Type B pancreatic cell (in vitro differentiated cells): ENCODE data around the gene KDM6A. TPM values are rescaled to one million over a fixed set of nuclear protein-coding genes. Genes with fewer than 3 reads are reported as not detected.
"Not testable (repeated sequence)": the region's sequence is repeated elsewhere in the genome, so short reads cannot be mapped to it uniquely, and the experiment has no call there.

Experiments
- DNase-seq: peaks from one replicate; pipeline ENCODE4 v3.0.0; 2021; ENCODE audit warnings: mixed read lengths; ENCODE audit not compliant: unreplicated experiment; ENCODE audit errors: extremely low spot score
- H3K27ac Mint-ChIP-seq: 2 replicates; pipeline ENCODE4 v1.8.0; 2021; ENCODE audit warnings: mild to moderate bottlenecking, mixed read lengths
- H3K27me3 Mint-ChIP-seq: 2 replicates; pipeline ENCODE4 v1.8.0; 2021; ENCODE audit warnings: mixed read lengths
- H3K36me3 Mint-ChIP-seq: 2 replicates; pipeline ENCODE4 v1.8.0; 2021; ENCODE audit warnings: mixed read lengths
- H3K4me1 Mint-ChIP-seq: one replicate; pipeline ENCODE4 v1.8.0; 2021; ENCODE audit warnings: mixed read lengths; ENCODE audit not compliant: unreplicated experiment
- H3K4me3 Mint-ChIP-seq: 2 replicates; pipeline ENCODE4 v1.8.0; 2021; ENCODE audit warnings: mild to moderate bottlenecking, mixed read lengths
- H3K9me3 Mint-ChIP-seq: 2 replicates; pipeline ENCODE4 v1.8.0; 2021; ENCODE audit warnings: mixed read lengths
- total RNA-seq: library from RNA; stranded (reverse); gene quantifications from 2 replicates; pipeline ENCODE4 v1.2.1, GENCODE V29; 2021; ENCODE audit warnings: low replicate concordance
- TF ChIP-seq, protein P1 (sequence below): fragments of 200-600 bp; sonication (generic); conservative IDR thresholded peaks from 2 replicates; pipeline ENCODE4 v1.5.0; 2021; ENCODE audit warnings: antibody characterized with exemption, mild to moderate bottlenecking

The KDM6A gene
- total RNA-seq, 1 donor from 2014 or later, result 38.1 TPM

DNA sequence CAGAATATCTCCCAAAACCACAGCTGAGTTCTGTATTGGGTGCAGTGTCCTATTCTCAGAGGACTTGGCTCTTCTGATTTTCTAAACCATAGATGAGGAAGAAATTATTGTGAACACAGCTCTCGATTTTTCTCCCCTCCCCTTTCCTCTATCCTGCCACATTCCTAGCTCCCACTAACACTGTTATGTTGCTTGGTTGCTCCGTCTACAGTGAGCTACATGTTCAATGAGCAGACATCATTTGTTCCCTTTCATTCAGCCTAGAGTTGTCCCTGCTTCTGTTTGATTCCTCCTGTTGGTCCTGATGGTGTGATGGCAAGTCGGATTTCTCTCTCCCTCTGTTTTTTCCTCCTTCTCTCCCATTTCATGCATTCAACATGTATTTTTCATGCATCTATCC, 261.8 kb downstream of the KDM6A start:
- no peak for DNase-seq
- Mint-ChIP-seq H3K27ac (no peak overlapping the region), H3K4me3 (no peak overlapping the region), H3K27me3 (no peaks in the 10 kb centered on the region), H3K9me3 (peaks cover 4% of the 10 kb centered on the region), H3K36me3 (no peaks in the 10 kb centered on the region), H3K4me1 (no peaks in the 10 kb centered on the region)
- TF ChIP-seq, protein P1, sequence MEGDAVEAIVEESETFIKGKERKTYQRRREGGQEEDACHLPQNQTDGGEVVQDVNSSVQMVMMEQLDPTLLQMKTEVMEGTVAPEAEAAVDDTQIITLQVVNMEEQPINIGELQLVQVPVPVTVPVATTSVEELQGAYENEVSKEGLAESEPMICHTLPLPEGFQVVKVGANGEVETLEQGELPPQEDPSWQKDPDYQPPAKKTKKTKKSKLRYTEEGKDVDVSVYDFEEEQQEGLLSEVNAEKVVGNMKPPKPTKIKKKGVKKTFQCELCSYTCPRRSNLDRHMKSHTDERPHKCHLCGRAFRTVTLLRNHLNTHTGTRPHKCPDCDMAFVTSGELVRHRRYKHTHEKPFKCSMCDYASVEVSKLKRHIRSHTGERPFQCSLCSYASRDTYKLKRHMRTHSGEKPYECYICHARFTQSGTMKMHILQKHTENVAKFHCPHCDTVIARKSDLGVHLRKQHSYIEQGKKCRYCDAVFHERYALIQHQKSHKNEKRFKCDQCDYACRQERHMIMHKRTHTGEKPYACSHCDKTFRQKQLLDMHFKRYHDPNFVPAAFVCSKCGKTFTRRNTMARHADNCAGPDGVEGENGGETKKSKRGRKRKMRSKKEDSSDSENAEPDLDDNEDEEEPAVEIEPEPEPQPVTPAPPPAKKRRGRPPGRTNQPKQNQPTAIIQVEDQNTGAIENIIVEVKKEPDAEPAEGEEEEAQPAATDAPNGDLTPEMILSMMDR, result no peak

DNA sequence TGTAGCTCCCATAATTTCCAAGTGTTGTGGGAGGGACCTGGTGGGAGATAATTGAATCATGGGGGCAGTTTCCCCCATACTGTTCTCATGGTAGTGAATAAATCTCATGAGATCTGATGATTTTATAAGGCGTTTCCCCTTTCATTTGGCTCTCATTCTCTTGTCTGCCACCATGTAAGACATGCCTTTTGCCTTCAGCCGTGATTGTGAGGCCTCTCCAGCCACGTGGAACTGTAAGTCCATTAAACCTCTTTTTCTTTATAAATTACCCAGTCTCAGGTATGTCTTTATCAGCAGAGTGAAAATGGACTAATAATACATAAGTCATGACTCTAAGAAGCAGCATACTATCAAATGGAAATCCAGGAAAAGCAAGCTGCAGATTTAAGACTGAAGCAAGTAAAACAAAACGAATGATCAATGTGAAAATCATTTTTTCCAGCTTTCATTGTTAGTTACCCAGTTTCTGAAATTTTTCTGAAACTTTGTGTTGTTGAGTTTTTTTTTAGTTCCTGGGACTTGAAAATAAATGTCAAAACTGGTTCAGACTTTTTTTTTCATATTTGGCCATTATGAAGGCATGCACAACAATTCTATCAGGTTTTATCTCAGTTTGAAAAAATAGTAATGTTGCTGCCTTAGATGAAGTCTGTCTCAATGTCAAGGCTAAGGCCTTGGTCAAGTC, 262.5 kb downstream of the KDM6A start:
- H3K4me1 Mint-ChIP-seq, H3K27me3 Mint-ChIP-seq: not testable (repeated sequence)

DNA sequence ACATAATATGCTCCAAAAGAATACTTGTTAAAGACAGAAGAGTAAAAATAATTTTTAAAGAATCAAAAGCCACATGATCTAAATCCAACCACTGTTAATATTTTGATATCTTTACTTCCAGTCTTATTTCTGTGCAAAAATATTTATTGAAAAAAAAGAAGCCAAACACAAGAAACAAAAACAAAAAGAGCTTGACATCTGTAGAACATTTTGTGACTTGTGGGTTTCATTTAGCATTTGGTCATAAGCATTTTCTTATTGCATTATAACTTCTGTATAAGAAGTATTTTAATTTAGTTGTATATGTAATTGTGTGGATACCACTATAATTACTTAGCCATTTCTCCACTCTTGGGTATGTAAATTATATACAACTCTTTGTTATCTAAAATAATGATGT, 264.5 kb downstream of the KDM6A start:
- TF ChIP-seq, protein P1, result no peak
- H3K4me3 Mint-ChIP-seq, result no peak overlapping the region
- H3K36me3 Mint-ChIP-seq, result no peaks in the 10 kb centered on the region
- peaks cover 2% of the 10 kb centered on the region for H3K9me3 Mint-ChIP-seq
- no peak for DNase-seq
- H3K27me3 Mint-ChIP-seq, result no peaks in the 10 kb centered on the region
- no peaks in the 10 kb centered on the region for H3K4me1 Mint-ChIP-seq
- H3K27ac Mint-ChIP-seq, result no peak overlapping the region

More for the DNA sequence above, 262.5 kb downstream of the KDM6A start:
- H3K4me3 Mint-ChIP-seq, H3K27ac Mint-ChIP-seq, DNase-seq, H3K9me3 Mint-ChIP-seq, H3K36me3 Mint-ChIP-seq: not testable (repeated sequence)

DNA sequence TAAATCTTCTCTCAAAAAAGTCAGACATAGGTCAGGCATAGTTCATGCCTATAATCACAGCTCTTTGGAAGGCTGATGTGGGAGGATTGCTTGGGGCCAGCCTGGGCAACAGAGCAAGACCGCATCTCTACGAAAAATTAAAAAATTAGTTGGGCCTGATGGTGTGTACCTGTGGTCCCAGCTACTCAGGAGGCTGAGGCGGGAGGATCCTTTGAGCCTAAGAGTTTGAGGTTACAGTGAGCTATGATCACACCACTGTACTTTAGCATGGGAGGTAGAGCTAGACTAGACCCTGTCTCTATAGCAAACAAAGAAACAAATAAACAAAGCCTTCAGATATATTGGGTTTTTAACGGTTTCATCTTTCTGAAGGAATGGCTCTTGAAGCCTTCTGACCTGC, 265.5 kb downstream of the KDM6A start:
- DNase-seq, result no peak
- H3K9me3 Mint-ChIP-seq, result peaks cover 3% of the 10 kb centered on the region
- no peak overlapping the region for H3K27ac Mint-ChIP-seq

DNA sequence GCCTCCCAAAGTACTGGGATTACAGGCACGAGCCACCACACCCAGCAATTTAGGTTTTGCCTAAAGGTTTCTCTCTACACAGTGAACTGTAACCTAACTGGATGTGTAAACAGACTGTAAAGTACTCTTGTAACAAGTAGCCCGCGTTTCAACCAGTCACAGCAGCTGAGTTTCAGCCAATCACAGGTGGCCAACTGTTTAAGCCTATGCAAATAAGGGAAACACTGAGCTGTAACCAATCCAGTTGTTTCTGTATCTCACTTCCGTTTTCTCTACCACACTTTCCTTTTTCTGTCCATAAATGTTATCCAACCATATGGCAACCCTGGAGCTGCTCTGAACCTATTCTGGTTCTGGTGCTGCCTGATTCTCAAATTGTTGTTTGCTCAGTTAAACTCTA, 267.8 kb downstream of the KDM6A start:
- TF ChIP-seq, protein P1, result no peak
- Mint-ChIP-seq H3K9me3 (peaks cover 3% of the 10 kb centered on the region), H3K4me1 (no peaks in the 10 kb centered on the region)

More for the DNA sequence above, 265.5 kb downstream of the KDM6A start:
- no peaks in the 10 kb centered on the region for H3K4me1 Mint-ChIP-seq
- no peak overlapping the region for H3K4me3 Mint-ChIP-seq
- TF ChIP-seq, protein P1, result no peak
- H3K36me3 Mint-ChIP-seq, result no peaks in the 10 kb centered on the region
- H3K27me3 Mint-ChIP-seq, result no peaks in the 10 kb centered on the region

DNA sequence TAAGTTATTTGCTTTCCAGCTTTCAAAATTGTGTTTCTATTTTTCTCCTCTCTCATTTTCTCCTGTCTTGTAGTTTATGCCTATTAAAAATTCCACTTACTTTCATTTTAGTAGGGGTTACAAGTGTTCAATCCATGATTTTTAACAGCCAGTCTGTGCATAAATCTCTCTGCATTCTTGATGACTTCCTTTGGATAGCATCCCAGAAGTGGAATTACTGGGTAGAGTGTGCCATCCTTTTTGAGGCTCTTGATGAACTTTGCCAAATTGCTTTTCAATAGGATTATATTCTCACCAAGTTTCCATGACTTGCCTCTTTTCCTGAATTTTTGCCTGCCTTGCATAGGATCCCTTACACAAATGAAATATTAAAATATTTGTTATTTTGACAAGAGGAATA, 269.2 kb downstream of the KDM6A start:
- DNase-seq, result no peak
- H3K36me3 Mint-ChIP-seq, result no peaks in the 10 kb centered on the region
- no peaks in the 10 kb centered on the region for H3K27me3 Mint-ChIP-seq
- no peaks in the 10 kb centered on the region for H3K4me1 Mint-ChIP-seq
- TF ChIP-seq, protein P1, result no peak
- H3K27ac Mint-ChIP-seq, result no peak overlapping the region
- no peak overlapping the region for H3K4me3 Mint-ChIP-seq
- H3K9me3 Mint-ChIP-seq, result peaks cover 3% of the 10 kb centered on the region

More for the DNA sequence above, 267.8 kb downstream of the KDM6A start:
- Mint-ChIP-seq H3K27ac (no peak overlapping the region), H3K4me3 (no peak overlapping the region), H3K27me3 (no peaks in the 10 kb centered on the region), H3K36me3 (no peaks in the 10 kb centered on the region)
- DNase-seq, result no peak
